Measurements from ENCODE around the gene LUC7L. TPM values are rescaled to one million over a fixed set of nuclear protein-coding genes. Genes with fewer than 3 reads are reported as not detected.
"Not testable (repeated sequence)": the region's sequence is repeated elsewhere in the genome, so short reads cannot be mapped to it uniquely, and the experiment has no call there.

LUC7L gene
- total RNA-seq, 1 donor from 2014 or later, result 109 TPM

GRCh38 chr16:172374-172941 is 56.8 kb downstream of the LUC7L start, which contains the start of gene HBA2:
TSS of gene HBA2 (plus strand) at chr16:172876. CDS start at chr16:172913, 37 bp downstream.
- H3K4me3 ChIP-seq (ENCODE audit: low read depth, low read length); DNase-seq (ENCODE audit: low read depth); H3K36me3 ChIP-seq (ENCODE audit: control insufficient read depth, insufficient read depth, low read length): not testable (repeated sequence)
- peaks cover 59% of the 10 kb centered on the region for H3K27me3 ChIP-seq (ENCODE audit: control insufficient read depth, insufficient read depth, low read length)

- no peak for TF ChIP-seq CTCF (IDR thresholded peaks at IDR 0.05; ENCODE audit: insufficient read depth, low read length, poor library complexity, severe bottlenecking)
- no peak for DNase-seq (ENCODE audit: low read depth)
- Histone ChIP-seq H3K27me3 (ENCODE audit: control insufficient read depth, insufficient read depth, low read length) (peaks cover 67% of the 10 kb centered on the region), H3K36me3 (ENCODE audit: control insufficient read depth, insufficient read depth, low read length) (no peaks in the 10 kb centered on the region), H3K4me3 (ENCODE audit: low read depth, low read length) (no peak overlapping the region)
Measured at GRCh38 chr16:170788-171187, 58.5 kb downstream of the LUC7L start.

GRCh38 chr16:170088-170507 is 59.2 kb downstream of the LUC7L start:
- H3K4me3 ChIP-seq (ENCODE audit: low read depth, low read length); DNase-seq (ENCODE audit: low read depth); H3K36me3 ChIP-seq (ENCODE audit: control insufficient read depth, insufficient read depth, low read length): not testable (repeated sequence)
- H3K27me3 ChIP-seq (ENCODE audit: control insufficient read depth, insufficient read depth, low read length), result peaks cover 67% of the 10 kb centered on the region

- DNase-seq (ENCODE audit: low read depth), result no peak
- Histone ChIP-seq H3K4me3 (ENCODE audit: low read depth, low read length) (no peak overlapping the region), H3K27me3 (ENCODE audit: control insufficient read depth, insufficient read depth, low read length) (peaks cover 62% of the 10 kb centered on the region), H3K36me3 (ENCODE audit: control insufficient read depth, insufficient read depth, low read length) (no peaks in the 10 kb centered on the region)
- no peak for TF ChIP-seq CTCF (IDR thresholded peaks at IDR 0.05; ENCODE audit: insufficient read depth, low read length, poor library complexity, severe bottlenecking)
Measured at GRCh38 chr16:169014-169413, 60.2 kb downstream of the LUC7L start.

- Histone ChIP-seq H3K27me3 (ENCODE audit: control insufficient read depth, insufficient read depth, low read length) (peaks cover 60% of the 10 kb centered on the region), H3K36me3 (ENCODE audit: control insufficient read depth, insufficient read depth, low read length) (no peaks in the 10 kb centered on the region), H3K4me3 (ENCODE audit: low read depth, low read length) (no peak overlapping the region)
- no peak for TF ChIP-seq CTCF (IDR thresholded peaks at IDR 0.05; ENCODE audit: insufficient read depth, low read length, poor library complexity, severe bottlenecking)
- DNase-seq (ENCODE audit: low read depth), result no peak
Measured at GRCh38 chr16:168424-168823, 60.8 kb downstream of the LUC7L start.

- no peak for DNase-seq (ENCODE audit: low read depth)
- H3K36me3 ChIP-seq (ENCODE audit: control insufficient read depth, insufficient read depth, low read length), result no peaks in the 10 kb centered on the region
- no peak for TF ChIP-seq CTCF (IDR thresholded peaks at IDR 0.05; ENCODE audit: insufficient read depth, low read length, poor library complexity, severe bottlenecking)
- H3K4me3 ChIP-seq (ENCODE audit: low read depth, low read length), result no peak overlapping the region
- peaks cover 58% of the 10 kb centered on the region for H3K27me3 ChIP-seq (ENCODE audit: control insufficient read depth, insufficient read depth, low read length)
Measured at GRCh38 chr16:167122-167690, 62.0 kb downstream of the LUC7L start.

Measured in kidney epithelial cell (primary cell).